Measurements from ENCODE around the gene ZNF107. TPM values are rescaled to one million over a fixed set of nuclear protein-coding genes. Genes with fewer than 3 reads are reported as not detected.
A peak's percentile ranks its signal among the peaks of the same experiment; 100 is the strongest.

Gene ZNF107
- total and polyA plus RNA-seq, 2 of the 13 experiments (the other 11 are each of a cell fraction or from before 2014, with no cell fraction given): 2.5 to 5.4 TPM

DNA sequence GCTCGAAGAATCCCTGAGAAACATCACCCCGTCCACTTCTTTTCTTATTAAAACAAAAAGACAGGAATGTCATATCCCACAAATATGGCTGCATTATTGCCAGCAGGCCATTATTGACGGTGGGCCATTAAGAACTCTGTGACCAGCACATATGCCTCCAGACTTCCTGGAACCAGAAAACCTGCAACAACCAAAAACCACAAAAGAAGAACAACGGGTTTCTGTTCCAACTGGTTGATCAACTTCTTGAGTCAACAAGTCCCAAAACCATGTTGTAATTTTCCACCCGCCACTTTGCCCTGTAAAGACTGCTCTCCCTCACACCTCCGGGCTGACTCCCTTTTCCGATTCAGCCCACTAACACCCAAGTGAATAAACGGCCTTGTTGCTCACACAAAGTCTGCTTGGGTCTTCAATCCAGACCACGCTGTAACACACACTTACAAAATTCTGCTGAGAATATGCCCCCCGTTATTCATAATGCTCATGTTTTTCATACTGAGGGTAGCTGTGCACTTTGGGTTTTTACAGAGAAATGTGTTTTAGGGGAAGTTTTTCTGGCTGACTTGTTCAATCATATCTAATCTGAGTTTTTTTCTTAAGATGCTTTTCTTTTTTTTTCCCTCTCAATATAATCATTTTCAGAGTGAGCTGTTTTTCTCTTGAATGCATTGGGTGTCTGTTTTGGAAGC is 20.7 kb downstream of the ZNF107 start (continued):
- TF ChIP-seq, protein P1, sequence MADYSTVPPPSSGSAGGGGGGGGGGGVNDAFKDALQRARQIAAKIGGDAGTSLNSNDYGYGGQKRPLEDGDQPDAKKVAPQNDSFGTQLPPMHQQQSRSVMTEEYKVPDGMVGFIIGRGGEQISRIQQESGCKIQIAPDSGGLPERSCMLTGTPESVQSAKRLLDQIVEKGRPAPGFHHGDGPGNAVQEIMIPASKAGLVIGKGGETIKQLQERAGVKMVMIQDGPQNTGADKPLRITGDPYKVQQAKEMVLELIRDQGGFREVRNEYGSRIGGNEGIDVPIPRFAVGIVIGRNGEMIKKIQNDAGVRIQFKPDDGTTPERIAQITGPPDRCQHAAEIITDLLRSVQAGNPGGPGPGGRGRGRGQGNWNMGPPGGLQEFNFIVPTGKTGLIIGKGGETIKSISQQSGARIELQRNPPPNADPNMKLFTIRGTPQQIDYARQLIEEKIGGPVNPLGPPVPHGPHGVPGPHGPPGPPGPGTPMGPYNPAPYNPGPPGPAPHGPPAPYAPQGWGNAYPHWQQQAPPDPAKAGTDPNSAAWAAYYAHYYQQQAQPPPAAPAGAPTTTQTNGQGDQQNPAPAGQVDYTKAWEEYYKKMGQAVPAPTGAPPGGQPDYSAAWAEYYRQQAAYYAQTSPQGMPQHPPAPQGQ (CRISPR knock-in tag; IDR thresholded peaks at IDR 0.05; ENCODE audit: borderline replicate concordance): no peak
- TF ChIP-seq TGIF2 (CRISPR knock-in tag; IDR thresholded peaks at IDR 0.05): peak; percentile 29; the same call in 1 of the 2 replicates
- no peak for TF ChIP-seq CCAR2 (optimal IDR thresholded peaks at IDR 0.05; ENCODE audit: low read depth, low read length)
- TF ChIP-seq PRDM4 (CRISPR knock-in tag; IDR thresholded peaks at IDR 0.05; ENCODE audit: borderline replicate concordance): no peak
- TF ChIP-seq CBFB (CRISPR knock-in tag; IDR thresholded peaks at IDR 0.05): peak; percentile 54; the same call in 1 of the 2 replicates
- peak; percentile 64; the same call in 1 of the 2 replicates for TF ChIP-seq HOMEZ (CRISPR knock-in tag; IDR thresholded peaks at IDR 0.05; ENCODE audit: low read depth)
- no peak for TF ChIP-seq ZNF512B (CRISPR knock-in tag; IDR thresholded peaks at IDR 0.05; ENCODE audit: borderline replicate concordance)
- no peak for TF ChIP-seq IRX3 (CRISPR knock-in tag; IDR thresholded peaks at IDR 0.05; ENCODE audit: borderline replicate concordance, low read depth)
- TF ChIP-seq HOXA3 (CRISPR knock-in tag; IDR thresholded peaks at IDR 0.05): peak; percentile 71
- no peak for TF ChIP-seq HDAC2 (CRISPR knock-in tag; IDR thresholded peaks at IDR 0.05)
- no peak for TF ChIP-seq ZNF646 (CRISPR knock-in tag; IDR thresholded peaks at IDR 0.05)
- TF ChIP-seq ZIK1 (CRISPR knock-in tag; IDR thresholded peaks at IDR 0.05; ENCODE audit: borderline replicate concordance, low read depth): no peak
- no peak for TF ChIP-seq RFX5 (IDR thresholded peaks at IDR 0.05; ENCODE audit: low read depth, low read length)
